Smooth muscle cell of trachea (primary cell): ENCODE data around the gene SGSM2. TPM values are rescaled to one million over a fixed set of nuclear protein-coding genes. Genes with fewer than 3 reads are reported as not detected.

Source experiments
- total RNA-seq: library from RNA; depleted of rRNA; stranded (reverse); fragments of >200 nt; gene quantifications from 2 replicates; pipeline ENCODE4 v1.2.1, GENCODE V29; 2014

Gene SGSM2, protein sequence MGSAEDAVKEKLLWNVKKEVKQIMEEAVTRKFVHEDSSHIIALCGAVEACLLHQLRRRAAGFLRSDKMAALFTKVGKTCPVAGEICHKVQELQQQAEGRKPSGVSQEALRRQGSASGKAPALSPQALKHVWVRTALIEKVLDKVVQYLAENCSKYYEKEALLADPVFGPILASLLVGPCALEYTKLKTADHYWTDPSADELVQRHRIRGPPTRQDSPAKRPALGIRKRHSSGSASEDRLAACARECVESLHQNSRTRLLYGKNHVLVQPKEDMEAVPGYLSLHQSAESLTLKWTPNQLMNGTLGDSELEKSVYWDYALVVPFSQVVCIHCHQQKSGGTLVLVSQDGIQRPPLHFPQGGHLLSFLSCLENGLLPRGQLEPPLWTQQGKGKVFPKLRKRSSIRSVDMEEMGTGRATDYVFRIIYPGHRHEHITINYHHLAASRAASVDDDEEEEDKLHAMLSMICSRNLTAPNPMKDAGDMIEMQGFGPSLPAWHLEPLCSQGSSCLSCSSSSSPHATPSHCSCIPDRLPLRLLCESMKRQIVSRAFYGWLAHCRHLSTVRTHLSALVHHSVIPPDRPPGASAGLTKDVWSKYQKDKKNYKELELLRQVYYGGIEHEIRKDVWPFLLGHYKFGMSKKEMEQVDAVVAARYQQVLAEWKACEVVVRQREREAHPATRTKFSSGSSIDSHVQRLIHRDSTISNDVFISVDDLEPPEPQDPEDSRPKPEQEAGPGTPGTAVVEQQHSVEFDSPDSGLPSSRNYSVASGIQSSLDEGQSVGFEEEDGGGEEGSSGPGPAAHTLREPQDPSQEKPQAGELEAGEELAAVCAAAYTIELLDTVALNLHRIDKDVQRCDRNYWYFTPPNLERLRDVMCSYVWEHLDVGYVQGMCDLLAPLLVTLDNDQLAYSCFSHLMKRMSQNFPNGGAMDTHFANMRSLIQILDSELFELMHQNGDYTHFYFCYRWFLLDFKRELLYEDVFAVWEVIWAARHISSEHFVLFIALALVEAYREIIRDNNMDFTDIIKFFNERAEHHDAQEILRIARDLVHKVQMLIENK
- total RNA-seq, result 37.2 and 75.4 TPM in 2 replicates

DNA sequence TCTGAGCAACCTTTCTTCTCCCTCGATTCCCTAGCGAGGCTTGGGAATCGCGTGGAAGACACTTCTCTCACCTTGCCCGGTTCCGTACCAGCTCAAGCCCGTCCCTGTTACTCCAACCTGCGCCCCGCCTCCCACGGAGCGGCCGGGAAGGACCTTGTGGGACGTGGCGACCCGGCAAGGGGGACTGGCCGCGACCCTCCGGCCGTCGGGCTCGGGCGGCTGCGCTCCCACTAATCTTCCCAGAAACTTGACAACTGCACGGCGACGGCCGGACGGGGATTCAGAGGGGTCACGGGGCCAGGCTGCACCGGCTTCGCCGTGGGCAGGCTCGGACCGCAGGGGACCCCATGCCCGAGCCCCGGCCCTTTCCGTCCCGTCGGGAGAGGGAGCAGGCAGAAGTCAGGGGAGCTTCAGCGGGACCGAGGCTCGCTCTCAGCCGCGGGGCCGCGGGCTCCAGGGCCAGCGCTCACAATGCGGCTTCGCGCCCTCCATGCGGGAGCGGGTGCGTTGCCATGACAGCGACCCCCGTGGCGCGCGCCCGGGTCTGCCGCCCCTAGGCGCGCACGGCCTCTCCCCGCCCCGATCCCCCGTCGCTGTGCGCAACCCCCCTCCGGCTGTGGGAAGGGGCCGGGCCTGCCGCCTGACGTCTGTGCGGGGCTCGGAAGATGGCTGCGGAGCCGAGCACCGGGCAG, at the start of gene SGSM2:
SGSM2 (plus strand) TSS at position 650 of the 692 bp plus-strand sequence. CDS start 188 bp downstream, outside the sequence.

DNA sequence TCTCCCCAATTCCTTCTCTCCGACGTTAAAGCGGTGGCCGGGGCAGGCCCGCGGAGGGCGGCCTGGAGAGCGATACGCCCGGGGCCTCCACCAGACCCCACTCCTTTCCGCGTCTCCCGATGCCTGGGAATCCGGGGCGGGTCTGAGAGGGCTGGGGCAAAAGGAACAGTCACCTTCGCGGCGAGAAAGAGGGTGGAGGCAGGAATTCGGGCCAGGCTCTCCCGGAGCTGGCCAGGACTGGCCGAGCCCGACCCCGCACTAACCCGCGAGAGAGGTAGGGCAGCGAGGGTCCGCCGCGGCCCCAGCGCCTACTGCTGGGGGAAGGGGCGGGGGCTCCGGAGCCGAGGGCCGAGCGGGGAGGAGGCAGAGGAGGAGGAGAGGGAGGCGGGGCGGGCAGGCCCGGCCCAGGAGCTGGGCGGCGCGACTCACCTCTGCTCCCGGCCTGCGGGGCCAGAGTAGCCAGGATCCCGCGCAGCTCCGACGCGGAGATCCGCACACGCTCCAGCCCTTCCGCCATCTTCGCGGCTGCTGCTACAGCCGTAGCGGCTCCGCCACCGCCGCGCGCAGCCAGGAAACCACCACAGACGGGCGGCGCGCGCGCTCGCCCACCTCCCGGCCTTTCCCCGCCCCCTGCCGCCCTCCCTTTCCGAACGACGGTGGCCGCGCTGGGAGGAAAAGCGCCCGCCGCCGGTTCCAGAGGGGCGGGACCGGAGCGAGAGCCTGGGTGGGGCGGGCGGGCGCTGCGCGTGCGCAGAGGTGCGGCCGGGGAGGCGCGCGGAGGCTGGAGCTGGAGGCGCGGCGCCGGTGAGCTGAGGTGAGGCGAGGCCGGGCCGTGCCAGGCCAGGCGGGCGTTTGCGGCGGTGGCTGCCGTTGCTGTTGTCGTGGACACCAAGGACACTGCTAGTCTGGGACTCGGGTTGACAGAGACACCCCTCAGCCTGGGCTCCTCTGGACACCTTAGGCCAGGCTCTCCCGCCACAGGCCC, 33.8 kb upstream of the SGSM2 start, which contains the start of the genes SMG6 and SRR:
SMG6 (minus strand) TSS at position 582 of the 985 bp plus-strand sequence; CDS start at position 517, 65 bp downstream.
SRR (plus strand) TSS at position 747 of the 985 bp plus-strand sequence. CDS start 11,611 bp downstream, outside the sequence.

DNA sequence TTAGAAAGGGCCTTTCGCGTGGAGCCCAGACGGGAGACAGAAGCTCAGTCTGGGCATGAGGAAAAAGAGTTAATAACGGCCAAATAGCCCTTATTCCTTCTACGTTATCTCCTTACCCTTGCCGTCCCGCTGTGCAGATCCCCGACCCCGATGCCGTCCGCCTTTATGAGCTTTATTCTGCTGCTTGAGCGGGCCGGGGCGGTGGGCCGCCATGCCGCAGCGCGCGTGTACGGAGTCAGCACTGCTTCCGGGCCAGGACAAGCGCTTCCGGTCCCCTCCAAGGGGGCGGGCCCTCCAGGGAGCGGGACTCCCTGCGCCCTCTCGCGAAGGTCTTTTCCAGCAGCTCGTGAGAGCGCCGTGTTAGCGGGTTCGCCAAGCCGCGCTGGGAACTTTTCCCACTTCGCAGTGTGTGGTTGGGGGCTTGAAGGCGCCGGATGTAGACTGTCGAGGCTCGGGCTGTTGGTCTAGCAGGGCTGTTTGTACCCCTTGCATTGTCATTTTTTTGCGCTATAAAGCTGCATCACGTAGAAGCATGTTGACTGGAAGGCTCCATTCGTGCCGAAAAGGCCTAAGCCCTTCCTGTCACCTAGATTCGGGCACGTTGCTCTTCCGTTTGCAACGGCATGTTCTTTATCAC, 968 bp upstream of the SGSM2 start, which contains the start of gene TSR1:
TSR1 (minus strand) TSS at position 243 of the 637 bp plus-strand sequence; CDS start at position 213, 30 bp downstream.

DNA sequence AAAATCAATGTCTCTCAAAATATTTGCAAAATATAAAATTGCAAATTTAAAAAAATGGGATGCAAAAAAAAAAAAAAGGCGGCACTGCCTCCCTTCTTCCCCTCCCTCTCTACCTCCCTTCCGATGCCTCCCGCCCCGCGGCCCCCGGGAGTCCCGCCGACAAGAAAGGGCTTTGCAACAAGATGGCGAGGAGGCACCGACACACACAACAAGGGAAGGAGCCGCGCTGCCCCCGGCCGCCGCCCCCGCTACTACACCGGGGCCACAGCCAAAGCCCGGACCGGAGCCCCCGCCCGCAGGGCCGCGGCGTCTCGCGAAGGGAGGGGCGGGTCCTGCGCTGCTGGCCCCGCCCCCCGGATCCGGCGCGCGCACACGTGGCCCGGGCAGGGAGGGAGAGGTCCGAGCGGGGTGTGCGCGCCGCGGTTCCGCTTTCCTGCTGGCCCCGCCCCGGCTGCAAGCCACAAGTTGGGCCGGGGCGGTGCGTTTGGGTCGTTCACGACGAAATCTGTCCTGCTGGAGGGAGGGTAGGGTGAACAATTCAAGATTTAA, 63.6 kb downstream of the SGSM2 start, which contains the start of gene MNT:
MNT (minus strand) TSS at position 184 of the 549 bp plus-strand sequence. CDS start 348 bp downstream, outside the sequence.

Other genes starting within 250 kb of the SGSM2 start
- gene SMG6, start 33.7 kb upstream of the SGSM2 start, total RNA-seq, result 44.8 and 51.4 TPM in 2 replicates
- gene SRR, start 33.6 kb upstream of the SGSM2 start, total RNA-seq, result 24.4 and 27.6 TPM in 2 replicates
- gene TSR1, start 1.0 kb upstream of the SGSM2 start, total RNA-seq, result 46.4 and 67.6 TPM in 2 replicates
- gene MNT, start 63.6 kb downstream of the SGSM2 start, total RNA-seq, result 10.8 and 14.9 TPM in 2 replicates
- gene METTL16, start 174.4 kb downstream of the SGSM2 start, total RNA-seq, result 16.9 and 19.3 TPM in 2 replicates